Measurements from ENCODE around the gene SLC45A1.

The SLC45A1 gene

DNA sequence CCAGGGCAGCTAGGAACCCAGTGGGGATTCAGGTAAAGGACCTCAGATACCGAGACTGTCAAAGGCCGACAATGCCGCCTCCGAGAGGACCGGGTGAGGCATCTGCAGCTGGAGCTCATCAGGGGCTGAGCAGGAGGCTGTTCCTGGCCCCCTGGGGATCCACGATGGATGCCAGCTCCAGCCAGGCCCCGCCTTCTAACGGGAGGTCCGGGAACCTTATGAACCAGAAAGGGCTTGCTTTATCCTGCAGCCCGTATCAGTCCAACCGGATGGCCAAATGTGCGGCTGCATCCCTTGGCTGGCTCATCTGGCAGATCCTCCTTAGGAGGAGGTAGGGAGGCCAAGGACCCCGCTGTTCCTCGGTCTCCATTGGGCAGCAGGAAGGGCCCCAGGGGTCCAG is 32.0 kb downstream of the SLC45A1 start:
- Histone ChIP-seq H3K4ac (ENCODE audit: low read depth, low read length) (no peak overlapping the region), H2BK12ac (ENCODE audit: low read length) (no peak overlapping the region), H3K27ac (ENCODE audit: low read depth, low read length) (no peak overlapping the region), H3K36me3 (ENCODE audit: control insufficient read depth in 1 of 2, insufficient read depth in 2 of 2, low read length in 2 of 2) (peaks cover 13 to 27% of the 10 kb centered on the region in 2 experiments), H3K4me3 (ENCODE audit: low read depth, low read length) (no peak overlapping the region), H3K18ac (ENCODE audit: low read length) (no peak overlapping the region), H3K79me2 (ENCODE audit: control insufficient read depth, insufficient read depth, low read length, poor library complexity) (no peaks in the 10 kb centered on the region), H2AFZ (ENCODE audit: insufficient read depth, low read length, poor library complexity) (no peak overlapping the region), H3K27me3 (ENCODE audit: insufficient read depth, low read length) (no peaks in the 10 kb centered on the region), H4K8ac (ENCODE audit: low read depth, low read length) (no peak overlapping the region), H3K4me1 (ENCODE audit: control insufficient read depth in 1 of 2, insufficient read depth in 2 of 2, low read length in 2 of 2) (peaks cover 14% of the 10 kb centered on the region in 2 experiments), H3K4me2 (ENCODE audit: low read length) (no peak overlapping the region), H3K14ac (ENCODE audit: low read length) (no peak overlapping the region), H3K9ac (ENCODE audit: low read length) (no peak overlapping the region), H3K23ac (ENCODE audit: low read length) (no peak overlapping the region), H3K79me1 (ENCODE audit: low read length) (peaks cover 17% of the 10 kb centered on the region), H2BK120ac (ENCODE audit: insufficient read depth, low read length, poor library complexity) (no peak overlapping the region), H4K91ac (ENCODE audit: low read depth, low read length) (no peak overlapping the region), H2BK5ac (ENCODE audit: low read depth, low read length, poor library complexity) (no peak overlapping the region), H4K12ac (ENCODE audit: low read depth, low read length) (no peak overlapping the region), H3K9me3 (ENCODE audit: insufficient read depth, low read depth, low read length) (no peaks in the 10 kb centered on the region), H2AK5ac (ENCODE audit: low read length) (no peak overlapping the region)
- DNase-seq, result peak in 1 of 2 donors; percentile 36
- no CpG with 5 or more reads among the region's 14 CpGs for WGBS (ENCODE audit: extremely low coverage, insufficient coverage, insufficient read length)

DNA sequence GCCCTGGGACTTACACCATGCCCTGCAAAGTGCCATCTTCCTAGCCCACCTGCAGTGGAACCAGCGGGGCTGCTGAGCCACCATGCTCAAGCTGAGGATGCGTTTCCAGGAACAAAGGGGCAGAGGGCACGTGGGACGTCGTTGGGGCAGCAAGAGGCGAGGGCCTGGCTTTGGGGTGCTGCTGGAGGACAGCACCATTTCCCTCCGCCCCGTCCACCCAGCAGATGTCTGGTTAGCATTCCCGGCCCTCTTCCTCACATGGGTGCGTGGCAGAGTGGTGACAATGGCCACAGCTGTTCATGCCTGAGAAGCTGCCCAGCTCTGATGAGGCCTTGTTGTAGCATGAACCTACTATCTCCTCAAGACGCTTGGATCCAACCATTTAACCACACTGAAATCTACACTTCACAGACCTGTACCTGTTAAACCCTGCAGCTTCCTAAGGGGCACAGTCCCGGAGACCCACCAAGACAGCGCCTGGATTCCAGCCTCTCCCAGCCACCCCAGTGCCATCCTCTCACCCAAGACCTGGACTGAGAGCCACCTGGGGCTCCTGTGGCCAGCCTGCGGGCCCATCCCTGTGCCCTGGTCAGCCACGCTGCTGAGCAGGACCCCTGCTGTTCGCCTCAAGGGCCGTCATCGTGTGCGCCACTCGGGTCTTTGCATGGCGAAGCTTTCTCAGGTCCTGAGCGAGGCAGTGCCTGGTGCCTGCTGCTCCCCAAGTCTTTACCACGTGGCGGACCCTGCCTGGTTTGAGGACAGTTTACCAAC is 33.2 kb downstream of the SLC45A1 start:
- no peak overlapping the region for H2AK5ac ChIP-seq (ENCODE audit: low read length)
- H3K27ac ChIP-seq (ENCODE audit: low read depth, low read length), result no peak overlapping the region
- peaks cover 25 to 38% of the 10 kb centered on the region in 2 experiments for H3K36me3 ChIP-seq (ENCODE audit: control insufficient read depth in 1 of 2, insufficient read depth in 2 of 2, low read length in 2 of 2)
- H3K27me3 ChIP-seq (ENCODE audit: insufficient read depth, low read length), result no peaks in the 10 kb centered on the region
- no CpG with 5 or more reads among the region's 24 CpGs for WGBS (ENCODE audit: extremely low coverage, insufficient coverage, insufficient read length)
- H2BK120ac ChIP-seq (ENCODE audit: insufficient read depth, low read length, poor library complexity), result no peak overlapping the region
- H2AFZ ChIP-seq (ENCODE audit: insufficient read depth, low read length, poor library complexity), result no peak overlapping the region
- no peak overlapping the region for H4K8ac ChIP-seq (ENCODE audit: low read depth, low read length)
- H3K4ac ChIP-seq (ENCODE audit: low read depth, low read length), result no peak overlapping the region
- H2BK12ac ChIP-seq (ENCODE audit: low read length), result no peak overlapping the region
- H3K79me2 ChIP-seq (ENCODE audit: control insufficient read depth, insufficient read depth, low read length, poor library complexity), result no peaks in the 10 kb centered on the region
- no peak overlapping the region for H3K9ac ChIP-seq (ENCODE audit: low read length)
- H2BK5ac ChIP-seq (ENCODE audit: low read depth, low read length, poor library complexity), result no peak overlapping the region
- no peak overlapping the region for H4K91ac ChIP-seq (ENCODE audit: low read depth, low read length)
- no peak overlapping the region for H3K14ac ChIP-seq (ENCODE audit: low read length)
- H3K4me1 ChIP-seq (ENCODE audit: control insufficient read depth in 1 of 2, insufficient read depth in 2 of 2, low read length in 2 of 2), result peaks cover 14% of the 10 kb centered on the region in 2 experiments
- H3K4me3 ChIP-seq (ENCODE audit: low read depth, low read length), result no peak overlapping the region
- no peak overlapping the region for H3K18ac ChIP-seq (ENCODE audit: low read length)
- no peak overlapping the region for H3K23ac ChIP-seq (ENCODE audit: low read length)
- H3K79me1 ChIP-seq (ENCODE audit: low read length), result peaks cover 17% of the 10 kb centered on the region
- H3K9me3 ChIP-seq (ENCODE audit: insufficient read depth, low read depth, low read length), result no peaks in the 10 kb centered on the region
- H3K4me2 ChIP-seq (ENCODE audit: low read length), result no peak overlapping the region
- no peak overlapping the region for H4K12ac ChIP-seq (ENCODE audit: low read depth, low read length)
- no peak for DNase-seq

DNA sequence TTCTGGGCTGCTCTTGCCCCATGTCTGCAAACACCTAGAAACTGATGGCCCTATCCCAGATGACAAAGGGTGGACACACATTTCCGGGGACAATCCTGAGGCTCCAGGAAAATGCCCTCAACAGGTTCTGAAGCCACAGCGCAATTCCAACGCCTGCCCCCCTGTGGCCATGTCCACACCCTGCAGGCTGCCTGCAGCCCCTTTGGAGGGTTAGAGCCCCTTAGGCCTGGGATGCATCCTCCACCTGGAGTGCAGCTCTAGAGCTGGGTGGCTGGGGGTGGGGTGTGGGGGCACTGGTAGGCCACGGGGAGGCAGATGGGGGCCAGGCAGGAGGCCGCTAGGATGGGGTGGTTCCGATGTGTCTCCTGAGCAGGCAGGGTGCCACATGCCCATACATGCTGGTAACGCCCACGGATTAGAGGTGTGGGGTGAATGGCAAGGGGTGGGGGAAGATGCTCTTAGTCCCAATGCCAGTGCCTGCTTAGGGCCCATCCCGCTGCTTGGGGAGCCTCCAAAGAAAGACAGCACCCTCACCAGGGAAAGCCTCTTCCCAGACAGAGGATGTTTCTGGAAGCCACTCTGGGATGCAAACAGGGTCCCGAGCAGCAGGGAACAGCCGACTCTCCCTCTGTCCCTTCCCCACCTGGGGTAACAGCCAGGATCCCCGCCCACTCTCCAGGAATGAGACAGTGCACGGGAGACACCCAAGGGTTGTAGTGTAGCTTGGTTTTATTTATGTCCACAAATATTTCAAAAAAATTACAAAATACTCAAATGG is 34.0 kb downstream of the SLC45A1 start:
- H3K4me2 ChIP-seq (ENCODE audit: low read length), result no peak overlapping the region
- H3K14ac ChIP-seq (ENCODE audit: low read length), result no peak overlapping the region
- DNase-seq, result peak; percentile 10 to 51
- peaks cover 14% of the 10 kb centered on the region in 2 experiments for H3K4me1 ChIP-seq (ENCODE audit: control insufficient read depth in 1 of 2, insufficient read depth in 2 of 2, low read length in 2 of 2)
- no peak overlapping the region for H3K27ac ChIP-seq (ENCODE audit: low read depth, low read length)
- H2BK12ac ChIP-seq (ENCODE audit: low read length), result no peak overlapping the region
- no peaks in the 10 kb centered on the region for H3K27me3 ChIP-seq (ENCODE audit: insufficient read depth, low read length)
- H3K79me2 ChIP-seq (ENCODE audit: control insufficient read depth, insufficient read depth, low read length, poor library complexity), result no peaks in the 10 kb centered on the region
- H4K12ac ChIP-seq (ENCODE audit: low read depth, low read length), result no peak overlapping the region
- no peak overlapping the region for H3K4ac ChIP-seq (ENCODE audit: low read depth, low read length)
- peaks cover 32 to 43% of the 10 kb centered on the region in 2 experiments for H3K36me3 ChIP-seq (ENCODE audit: control insufficient read depth in 1 of 2, insufficient read depth in 2 of 2, low read length in 2 of 2)
- H3K4me3 ChIP-seq (ENCODE audit: low read depth, low read length), result no peak overlapping the region
- H4K8ac ChIP-seq (ENCODE audit: low read depth, low read length), result no peak overlapping the region
- H2BK5ac ChIP-seq (ENCODE audit: low read depth, low read length, poor library complexity), result no peak overlapping the region
- H2AFZ ChIP-seq (ENCODE audit: insufficient read depth, low read length, poor library complexity), result no peak overlapping the region
- no peak overlapping the region for H3K23ac ChIP-seq (ENCODE audit: low read length)
- no peak overlapping the region for H3K18ac ChIP-seq (ENCODE audit: low read length)
- H2BK120ac ChIP-seq (ENCODE audit: insufficient read depth, low read length, poor library complexity), result no peak overlapping the region
- H2AK5ac ChIP-seq (ENCODE audit: low read length), result no peak overlapping the region
- H3K9me3 ChIP-seq (ENCODE audit: insufficient read depth, low read depth, low read length), result no peaks in the 10 kb centered on the region
- WGBS (ENCODE audit: extremely low coverage, insufficient coverage, insufficient read length), result no CpG with 5 or more reads among the region's 13 CpGs
- no peak overlapping the region for H4K91ac ChIP-seq (ENCODE audit: low read depth, low read length)
- H3K79me1 ChIP-seq (ENCODE audit: low read length), result peaks cover 13% of the 10 kb centered on the region
- no peak overlapping the region for H3K9ac ChIP-seq (ENCODE audit: low read length)

DNA sequence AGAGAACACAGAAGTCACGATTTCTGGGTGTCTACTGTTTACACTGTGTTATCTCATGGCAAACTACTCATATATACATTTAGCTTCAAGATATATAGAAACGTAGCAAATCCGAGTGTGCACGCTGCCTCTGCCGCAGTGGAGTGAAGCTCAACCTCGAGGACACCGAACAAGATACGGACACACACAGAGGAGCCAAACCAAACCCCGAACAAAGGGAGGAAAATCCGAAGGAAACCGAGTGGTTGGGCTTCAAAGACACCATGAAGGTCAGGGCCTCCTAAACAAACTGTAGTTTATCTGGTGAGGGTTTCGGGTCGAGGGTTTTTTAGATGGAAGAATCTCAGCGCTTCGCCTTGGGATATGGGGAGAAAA is 34.5 kb downstream of the SLC45A1 start:
- H3K9ac ChIP-seq (ENCODE audit: low read length), result no peak overlapping the region
- no peak overlapping the region for H3K4me2 ChIP-seq (ENCODE audit: low read length)
- H3K4me3 ChIP-seq (ENCODE audit: low read depth, low read length), result no peak overlapping the region
- no peak overlapping the region for H2BK12ac ChIP-seq (ENCODE audit: low read length)
- H3K36me3 ChIP-seq (ENCODE audit: control insufficient read depth in 1 of 2, insufficient read depth in 2 of 2, low read length in 2 of 2), result peaks cover 38 to 49% of the 10 kb centered on the region in 2 experiments
- H4K91ac ChIP-seq (ENCODE audit: low read depth, low read length), result no peak overlapping the region
- H3K27me3 ChIP-seq (ENCODE audit: insufficient read depth, low read length), result no peaks in the 10 kb centered on the region
- WGBS (ENCODE audit: extremely low coverage, insufficient coverage, insufficient read length), result no CpG with 5 or more reads among the region's 15 CpGs
- no peak overlapping the region for H4K8ac ChIP-seq (ENCODE audit: low read depth, low read length)
- H3K4me1 ChIP-seq (ENCODE audit: control insufficient read depth in 1 of 2, insufficient read depth in 2 of 2, low read length in 2 of 2), result peaks cover 14% of the 10 kb centered on the region in 2 experiments
- no peak overlapping the region for H2AK5ac ChIP-seq (ENCODE audit: low read length)
- no peak overlapping the region for H3K27ac ChIP-seq (ENCODE audit: low read depth, low read length)
- no peaks in the 10 kb centered on the region for H3K9me3 ChIP-seq (ENCODE audit: insufficient read depth, low read depth, low read length)
- H3K79me2 ChIP-seq (ENCODE audit: control insufficient read depth, insufficient read depth, low read length, poor library complexity), result no peaks in the 10 kb centered on the region
- no peak overlapping the region for H3K4ac ChIP-seq (ENCODE audit: low read depth, low read length)
- H4K12ac ChIP-seq (ENCODE audit: low read depth, low read length), result no peak overlapping the region
- H2BK120ac ChIP-seq (ENCODE audit: insufficient read depth, low read length, poor library complexity), result no peak overlapping the region
- no peak overlapping the region for H3K14ac ChIP-seq (ENCODE audit: low read length)
- no peak for DNase-seq
- H3K18ac ChIP-seq (ENCODE audit: low read length), result no peak overlapping the region
- H3K23ac ChIP-seq (ENCODE audit: low read length), result no peak overlapping the region
- no peak overlapping the region for H2AFZ ChIP-seq (ENCODE audit: insufficient read depth, low read length, poor library complexity)
- H3K79me1 ChIP-seq (ENCODE audit: low read length), result peaks cover 12% of the 10 kb centered on the region
- H2BK5ac ChIP-seq (ENCODE audit: low read depth, low read length, poor library complexity), result no peak overlapping the region

Data from trophoblast cell (in vitro differentiated cells and primary cell).